Heart left ventricle (tissue), 16 donors: Measurements from ENCODE around the gene LRMDA. TPM values are rescaled to one million over a fixed set of nuclear protein-coding genes. Genes with fewer than 3 reads are reported as not detected.

ENCODE experiments used
- ATAC-seq, 4 donors: fragments of 200-7000 bp; cut with Tn5 transposase; one replicate each; pipeline ENCODE4 v1.9.1; 2020 to 2022; ENCODE audit warnings: moderate library complexity in 4 of 4, mild to moderate bottlenecking in 3 of 4, moderate number of reproducible peaks in 1 of 4
- DNase-seq, 5 donors: peaks; one replicate each; pipeline ENCODE4 v3.0.0-alpha.2; 2020
- H3K27ac ChIP-seq, 12 donors: fragments of 200-600 bp; sonication (generic) in 4 of 12; one replicate each; pipeline versions ENCODE4 v1.5.0 to v1.8.0; 2016 to 2022; ENCODE audit warnings: mild to moderate bottlenecking in 2 of 12
- H3K27me3 ChIP-seq, 9 donors: fragments of 200-600 bp; sonication (generic) in 2 of 9; one replicate each; pipeline versions ENCODE4 v1.5.1 to v1.8.0; 2016 to 2022; ENCODE audit warnings: mild to moderate bottlenecking in 3 of 9
- H3K36me3 ChIP-seq, 9 donors: fragments of 200-600 bp; sonication (generic) in 2 of 9; one replicate each; pipeline versions ENCODE4 v1.5.0 to v1.8.0; 2018 to 2022; ENCODE audit warnings: mild to moderate bottlenecking in 2 of 9
- H3K4me1 ChIP-seq, 12 donors: fragments of 200-600 bp; sonication (generic) in 4 of 12; one replicate each; pipeline versions ENCODE4 v1.5.0 to v1.8.0; 2016 to 2022; ENCODE audit warnings: mild to moderate bottlenecking in 3 of 12
- H3K4me3 ChIP-seq, 12 donors: fragments of 200-600 bp; sonication (generic) in 4 of 12; one replicate each; pipeline versions ENCODE4 v1.5.0 to v1.8.0; 2017 to 2022; ENCODE audit warnings: mild to moderate bottlenecking in 9 of 12, moderate library complexity in 4 of 12
- H3K9me3 ChIP-seq, 12 donors: fragments of 200-600 bp; sonication (generic) in 4 of 12; one replicate each; pipeline versions ENCODE4 v1.5.0 to v1.8.0; 2016 to 2022; ENCODE audit warnings: mild to moderate bottlenecking in 1 of 12
- POLR2A ChIP-seq, 2 donors: fragments of 450-650 bp; IDR thresholded peaks; one replicate each; pipeline ENCODE4 v1.6.1; 2017; ENCODE audit warnings: antibody characterized with exemption in 2 of 2, mild to moderate bottlenecking in 2 of 2, moderate library complexity in 2 of 2
- WGBS, 4 donors: extraction: QIAGEN DNeasy Blood & Tissue Kit in 2 of 4; methylation state at CpG; one replicate each; pipeline versions ENCODE4 v1.1.5 to v1.1.7; 2013 to 2018; 5-methylcytosine and 5-hydroxymethylcytosine counted together
- intact Hi-C, 10 donors: fragments of 100-400 bp; cut with DNase I; formaldehyde crosslinking; loops; one replicate each; pipeline versions ENCODE4 v1.11.1 to v1.14.2; 2022
- polyA plus RNA-seq, 2 donors: library from polyadenylated mRNA; stranded (reverse); fragments of 200-250 nt; gene quantifications; one replicate each; pipeline ENCODE4 v1.2.3, GENCODE V29; 2013
- total RNA-seq, 9 donors: library from RNA; depleted of rRNA in 2 of 9; stranded (reverse); fragments of >200 nt in 2 of 9; fragmentation: NEBNext Ultra II Directional in 3 of 9; extraction: Animal tissue kit (Norgen Biotek cat#: 25700) in 3 of 9; gene quantifications; one replicate each; pipeline versions ENCODE4 v1.1.0 to v1.2.4, GENCODE V29; 2016 to 2023
- TF ChIP-seq, protein P1 (sequence below), 12 donors: fragments of 200-600 bp; sonication (generic) in 4 of 12; IDR thresholded peaks; one replicate each; pipeline versions ENCODE4 v1.5.0 to v1.8.0; 2018 to 2022; ENCODE audit warnings: antibody characterized with exemption in 12 of 12, mild to moderate bottlenecking in 5 of 12
- donor health status: ischemic (EF 13 %, LVEDD 7.1; RV severe dilation, severe dysfunction).
- donor health status: healthy with polysubstance abuse.
- donor health status: DM: no; HTN: yes; CAD: no.
- donor health status: DM: no; HTN: no; CAD: no.
- donor health status: ischemic (EF 25% LVEDD 6.9; RV normal size, moderate dysfunction).
- donor health status: ischemic (EF 25% LVEDD 5.7; RV mildly dilated, moderate dysfunction).
- donor health status: healthy.
- donor health status: DM: yes; HTN: yes; CAD: no.
- donor health status: ischemic (EF 35%, LVEDD 5.7; RV mildly dilated, moderate dysfunction).
- donor health status: nonischemic (EF 11% LVEDD 7.7; RV severe dilation, severe dysfunction).
- donor health status: DM: yes; HTN: yes; CAD: no.
- donor health status: PGD.
- donor health status: ischemic (EF 29% LVEDD 5.4; RV normal size, mild dysfunction).
- donor health status: nonischemic (EF 23%, LVEDD 6.1; RV moderate dilation, normal function).

Gene LRMDA
- total and polyA plus RNA-seq, 11 donors = 2.4 to 34.4 (median 14.9) TPM

DNA sequence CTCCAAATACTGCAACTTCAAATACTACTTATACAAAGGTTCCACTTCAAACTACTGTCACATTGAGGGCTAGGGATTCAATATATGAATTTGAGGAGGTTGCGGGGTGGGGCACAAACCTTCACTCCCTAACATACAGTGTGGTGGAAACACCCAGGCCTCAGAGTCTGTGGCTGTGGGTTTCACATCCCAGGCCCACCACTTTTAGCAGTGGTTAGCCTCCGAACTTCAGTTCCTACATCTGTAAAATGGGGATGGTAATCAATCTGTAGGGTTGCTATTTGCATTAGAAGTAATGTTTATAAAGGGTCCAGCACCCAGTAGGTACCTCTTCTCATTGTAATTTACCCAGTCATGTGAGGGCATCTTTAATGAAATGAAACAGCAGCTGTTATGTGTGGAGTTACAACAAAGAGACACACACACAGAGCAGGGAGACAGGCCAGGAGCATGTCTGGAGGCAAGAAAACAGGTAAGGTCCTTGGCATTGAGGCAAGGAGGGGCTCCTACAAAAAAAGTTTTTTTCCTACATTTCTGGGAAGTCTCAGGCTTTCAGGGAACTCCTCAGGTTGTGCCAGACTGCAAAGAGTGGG, 570.9 kb downstream of the LRMDA start:
- peaks cover 0 to 6% (median 0%) of the 10 kb centered on the region in 12 donors for H3K4me1 ChIP-seq
- H3K27me3 ChIP-seq = no peaks in the 10 kb centered on the region
- DNase-seq (no peak), ATAC-seq (no peak)
- intact Hi-C loops = no loop called here
- no peaks in the 10 kb centered on the region for H3K36me3 ChIP-seq
- H3K4me3 ChIP-seq = no peak overlapping the region
- WGBS, 4 donors = 68 to 99% (median 84%) methylated on average over 2 of the region's 2 CpGs
- H3K9me3 ChIP-seq = no peaks in the 10 kb centered on the region
- TF ChIP-seq, protein P1, sequence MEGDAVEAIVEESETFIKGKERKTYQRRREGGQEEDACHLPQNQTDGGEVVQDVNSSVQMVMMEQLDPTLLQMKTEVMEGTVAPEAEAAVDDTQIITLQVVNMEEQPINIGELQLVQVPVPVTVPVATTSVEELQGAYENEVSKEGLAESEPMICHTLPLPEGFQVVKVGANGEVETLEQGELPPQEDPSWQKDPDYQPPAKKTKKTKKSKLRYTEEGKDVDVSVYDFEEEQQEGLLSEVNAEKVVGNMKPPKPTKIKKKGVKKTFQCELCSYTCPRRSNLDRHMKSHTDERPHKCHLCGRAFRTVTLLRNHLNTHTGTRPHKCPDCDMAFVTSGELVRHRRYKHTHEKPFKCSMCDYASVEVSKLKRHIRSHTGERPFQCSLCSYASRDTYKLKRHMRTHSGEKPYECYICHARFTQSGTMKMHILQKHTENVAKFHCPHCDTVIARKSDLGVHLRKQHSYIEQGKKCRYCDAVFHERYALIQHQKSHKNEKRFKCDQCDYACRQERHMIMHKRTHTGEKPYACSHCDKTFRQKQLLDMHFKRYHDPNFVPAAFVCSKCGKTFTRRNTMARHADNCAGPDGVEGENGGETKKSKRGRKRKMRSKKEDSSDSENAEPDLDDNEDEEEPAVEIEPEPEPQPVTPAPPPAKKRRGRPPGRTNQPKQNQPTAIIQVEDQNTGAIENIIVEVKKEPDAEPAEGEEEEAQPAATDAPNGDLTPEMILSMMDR (IDR thresholded peaks at IDR 0.05) = no peak
- TF ChIP-seq POLR2A (IDR thresholded peaks at IDR 0.05) = no peak
- no peak overlapping the region for H3K27ac ChIP-seq

DNA sequence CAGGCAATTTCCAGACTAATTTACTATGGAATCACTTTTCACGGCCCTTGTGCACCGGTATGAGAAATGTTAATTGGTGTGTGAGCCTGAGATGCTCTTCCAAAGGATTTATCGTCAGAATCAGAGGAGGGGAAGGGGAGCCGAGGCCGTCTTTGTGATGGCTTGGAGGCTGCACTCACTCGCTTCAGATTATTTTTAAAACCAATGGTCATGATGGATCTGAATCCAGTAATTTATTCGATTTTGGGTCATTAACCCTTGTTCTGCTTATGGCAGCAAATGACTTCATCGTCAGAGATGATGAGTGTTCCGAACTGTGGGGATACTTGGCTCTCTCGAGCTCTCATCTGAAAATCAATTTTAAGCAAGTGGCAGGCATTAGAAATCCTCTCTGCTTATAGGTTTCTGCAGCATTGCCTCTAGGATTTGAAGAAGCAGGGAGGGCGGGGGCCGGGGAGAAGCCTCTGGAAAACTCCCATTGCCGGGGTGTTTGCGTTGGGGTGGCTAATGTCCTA, 576.3 kb downstream of the LRMDA start:
- Histone ChIP-seq H3K4me1 (no peaks in the 10 kb centered on the region), H3K27me3 (no peaks in the 10 kb centered on the region), H3K4me3 (no peak overlapping the region), H3K27ac (no peak overlapping the region), H3K36me3 (no peaks in the 10 kb centered on the region), H3K9me3 (no peaks in the 10 kb centered on the region)
- ATAC-seq = no peak
- intact Hi-C loops = no loop called here
- TF ChIP-seq, protein P1 (IDR thresholded peaks at IDR 0.05) = no peak
- no peak for TF ChIP-seq POLR2A (IDR thresholded peaks at IDR 0.05)
- WGBS, 4 donors = 88 to 94% (median 90%) methylated on average over 14 of the region's 14 CpGs
- DNase-seq = no peak

DNA sequence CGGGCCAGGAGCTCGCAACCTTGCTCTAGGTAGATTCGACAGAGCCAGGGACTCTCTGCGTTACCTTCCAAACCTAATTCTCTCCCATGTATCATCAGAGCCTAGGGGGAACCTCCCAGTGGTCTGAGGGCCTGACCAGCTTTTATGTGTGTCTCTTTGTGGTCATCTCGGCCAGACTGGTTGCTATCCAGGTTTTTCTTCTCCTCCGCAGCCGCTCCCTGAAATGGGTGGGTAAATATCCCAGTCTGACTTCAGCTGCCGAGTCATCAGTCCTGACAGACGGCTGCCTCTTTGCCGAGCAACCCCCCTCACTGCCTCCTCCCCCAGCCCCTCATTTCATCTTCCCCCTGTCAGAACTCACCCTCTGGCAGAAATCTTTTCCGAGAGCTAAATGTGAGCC, 578.1 kb downstream of the LRMDA start:
- intact Hi-C loops = no loop called here
- Histone ChIP-seq H3K4me3 (no peak overlapping the region), H3K9me3 (no peaks in the 10 kb centered on the region), H3K4me1 (no peaks in the 10 kb centered on the region), H3K36me3 (no peaks in the 10 kb centered on the region), H3K27me3 (no peaks in the 10 kb centered on the region), H3K27ac (no peak overlapping the region)
- no peak for DNase-seq
- WGBS, 4 donors = 82 to 88% (median 84%) methylated on average over 11 of the region's 11 CpGs
- ATAC-seq = no peak
- no peak for TF ChIP-seq POLR2A (IDR thresholded peaks at IDR 0.05)
- TF ChIP-seq, protein P1 (IDR thresholded peaks at IDR 0.05) = no peak

DNA sequence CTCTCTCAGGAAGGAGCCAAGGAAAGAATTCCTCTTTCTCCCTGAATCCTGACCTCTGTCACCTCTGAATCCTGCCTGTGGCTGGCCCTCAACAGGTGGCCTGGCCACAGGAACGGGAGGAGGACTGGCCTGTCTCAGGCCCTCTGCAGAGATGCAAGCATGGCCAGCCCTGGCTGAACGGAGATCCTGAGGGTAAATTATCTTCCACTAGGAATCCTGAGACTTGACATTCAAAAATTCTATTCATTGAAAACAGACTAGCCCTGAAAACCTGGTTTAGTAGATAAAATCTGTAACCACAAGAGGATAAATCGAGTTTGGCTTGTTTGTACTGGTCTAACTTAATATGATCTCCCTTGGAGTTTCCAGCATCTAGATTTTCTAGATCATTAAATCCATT, 579.3 kb downstream of the LRMDA start:
- H3K4me1 ChIP-seq = no peaks in the 10 kb centered on the region
- ATAC-seq (no peak), DNase-seq (no peak)
- intact Hi-C loops = no loop called here
- no peak for TF ChIP-seq POLR2A (IDR thresholded peaks at IDR 0.05)
- TF ChIP-seq, protein P1 (IDR thresholded peaks at IDR 0.05) = no peak
- no peak overlapping the region for H3K27ac ChIP-seq
- 82 to 91% (median 87%) methylated on average over 3 of the region's 3 CpGs for WGBS, 4 donors
- no peaks in the 10 kb centered on the region for H3K36me3 ChIP-seq
- no peaks in the 10 kb centered on the region for H3K27me3 ChIP-seq
- H3K9me3 ChIP-seq = no peaks in the 10 kb centered on the region
- no peak overlapping the region for H3K4me3 ChIP-seq
